ENCODE data around the gene RALGPS1.

The RALGPS1 gene

DNA sequence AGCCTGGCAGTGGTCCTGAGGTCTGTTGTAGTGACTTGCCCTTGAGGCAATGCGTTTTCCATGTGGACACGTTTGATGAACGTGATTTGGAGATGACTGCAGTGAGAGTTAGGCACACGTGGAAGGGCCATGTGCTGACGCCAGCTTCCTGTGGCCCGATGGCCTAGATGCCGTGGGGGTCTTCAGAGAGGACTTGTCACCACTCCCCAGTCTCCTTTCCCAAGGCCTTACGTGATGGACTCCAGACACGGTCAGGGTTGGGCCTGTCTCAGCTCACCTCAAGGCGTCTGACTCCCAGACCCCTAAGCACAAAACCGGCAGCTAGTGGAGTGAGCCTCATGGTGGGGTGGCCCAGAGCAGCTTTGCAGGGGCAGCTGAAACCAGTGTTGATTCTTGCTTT, 115.0 kb downstream of the RALGPS1 start:
- DNase-seq = no peak

DNA sequence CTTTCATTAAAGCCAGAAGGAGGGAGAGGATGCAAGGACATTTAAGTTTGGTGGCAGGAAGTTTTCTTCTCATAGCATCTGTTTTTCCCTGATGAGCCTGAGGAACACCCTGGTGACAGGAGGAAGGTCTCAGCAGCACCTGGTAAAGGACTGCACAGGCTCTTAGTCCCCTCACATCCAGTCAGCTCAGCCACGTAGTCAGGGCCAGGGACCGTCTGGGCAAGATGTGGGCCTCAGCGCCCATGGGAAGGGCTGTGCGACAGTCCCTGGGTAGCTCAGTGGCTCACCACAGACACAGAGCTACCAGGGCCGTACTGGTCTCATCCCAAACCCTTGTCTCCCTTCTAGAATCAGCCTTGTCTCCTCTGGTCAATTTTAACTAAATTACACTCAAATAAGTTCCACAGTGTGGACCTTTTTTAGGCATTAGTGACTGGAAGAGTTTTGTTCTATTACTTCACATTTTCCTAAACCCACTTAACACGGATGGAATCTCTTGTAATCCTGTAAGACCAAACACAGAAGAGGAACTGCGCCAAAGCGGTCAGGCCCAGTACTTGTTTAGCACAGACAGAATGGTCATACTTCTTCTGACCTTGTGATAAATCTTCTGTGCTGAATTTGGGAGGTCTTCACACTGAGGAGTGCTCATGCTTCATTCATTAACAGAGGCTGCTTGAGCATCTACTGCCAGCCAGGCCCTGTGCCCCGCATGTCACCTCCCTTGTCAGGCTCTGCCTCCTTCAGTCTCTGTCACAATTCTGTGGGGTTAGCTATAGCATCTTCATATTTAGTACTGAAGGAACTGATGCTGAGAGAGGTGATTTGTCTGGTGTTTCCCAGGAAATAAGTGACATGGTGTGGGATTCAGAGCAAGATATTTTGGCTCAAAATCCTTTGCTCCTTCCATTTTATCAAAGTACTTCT, 116.5 kb downstream of the RALGPS1 start:
- DNase-seq = no peak

DNA sequence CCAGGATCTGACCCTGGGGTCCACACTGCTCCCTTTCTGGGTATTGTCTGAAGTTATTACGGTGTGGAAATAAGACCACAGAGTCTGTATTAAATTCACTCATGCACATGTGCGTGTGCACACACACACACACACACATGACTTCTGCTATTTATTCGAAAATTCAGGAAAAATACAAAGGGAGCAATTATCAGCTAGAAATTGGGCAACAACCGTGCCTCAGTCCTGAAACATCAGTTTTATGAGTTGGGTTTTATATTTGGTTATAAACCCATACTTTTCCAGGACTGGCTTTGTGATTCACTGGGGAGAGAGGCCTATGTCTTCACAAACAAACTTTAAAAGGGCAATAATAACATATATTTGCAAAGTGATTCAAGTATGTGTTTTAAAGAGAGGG, 117.7 kb downstream of the RALGPS1 start:
- no peak for DNase-seq

DNA sequence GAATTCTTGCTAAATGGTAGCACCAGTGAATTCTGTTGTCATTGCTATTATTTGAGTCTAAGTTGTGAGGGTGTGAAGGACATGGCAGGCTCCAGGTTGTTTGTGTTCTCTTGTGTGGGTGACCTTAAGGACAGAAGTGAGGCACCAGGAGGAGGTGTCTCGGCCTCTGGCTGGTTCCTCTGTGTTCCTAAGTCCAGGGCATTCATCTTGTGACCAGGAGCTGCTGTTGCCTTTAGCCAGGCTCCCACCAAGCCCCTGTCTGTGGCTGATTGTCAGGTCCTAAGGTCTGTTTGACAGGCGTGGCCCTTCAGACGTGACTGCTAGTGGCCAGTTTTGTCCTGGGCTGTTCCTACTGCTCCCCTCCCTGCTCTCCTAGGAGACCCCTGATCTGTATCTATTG, 118.5 kb downstream of the RALGPS1 start:
- DNase-seq = no peak

DNA sequence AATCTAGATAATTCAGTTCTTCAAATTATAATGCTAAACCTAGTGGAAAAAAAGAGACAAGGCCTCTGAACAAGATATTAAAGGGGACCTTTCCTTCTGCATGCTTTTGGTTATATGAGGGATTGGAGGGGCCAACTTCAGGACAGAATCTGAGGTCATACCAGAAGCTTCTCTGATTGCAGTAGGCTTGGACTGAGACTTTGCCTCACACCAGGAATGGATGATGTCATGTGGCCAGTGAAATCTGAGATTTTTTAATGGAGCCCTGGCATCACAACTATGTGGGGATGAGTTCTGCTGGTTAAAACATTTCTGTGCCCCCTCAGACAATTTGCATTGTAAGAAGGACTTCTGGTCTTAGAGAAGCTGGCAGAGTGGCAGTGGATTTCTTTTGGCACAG, 119.2 kb downstream of the RALGPS1 start:
- DNase-seq = no peak

DNA sequence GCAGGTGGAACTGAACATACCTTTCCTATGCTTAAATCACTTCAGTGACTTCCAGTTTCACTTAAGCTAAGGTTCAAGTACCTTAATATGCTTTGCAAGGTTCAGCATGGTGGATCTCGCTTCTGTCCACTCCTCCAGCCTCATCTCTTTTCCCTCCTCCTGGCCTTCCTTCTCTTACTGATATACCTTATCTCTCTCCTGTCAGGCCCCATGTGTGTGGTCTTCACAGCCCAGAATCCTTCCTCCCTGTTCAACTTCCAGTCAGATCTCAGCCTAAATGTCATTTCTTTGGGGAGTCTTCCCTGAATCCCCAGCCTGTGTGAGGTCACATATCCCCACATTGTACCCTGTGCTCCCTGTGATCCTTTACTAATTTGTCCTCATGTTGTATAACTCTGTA, 120.1 kb downstream of the RALGPS1 start:
- DNase-seq = no peak

DNA sequence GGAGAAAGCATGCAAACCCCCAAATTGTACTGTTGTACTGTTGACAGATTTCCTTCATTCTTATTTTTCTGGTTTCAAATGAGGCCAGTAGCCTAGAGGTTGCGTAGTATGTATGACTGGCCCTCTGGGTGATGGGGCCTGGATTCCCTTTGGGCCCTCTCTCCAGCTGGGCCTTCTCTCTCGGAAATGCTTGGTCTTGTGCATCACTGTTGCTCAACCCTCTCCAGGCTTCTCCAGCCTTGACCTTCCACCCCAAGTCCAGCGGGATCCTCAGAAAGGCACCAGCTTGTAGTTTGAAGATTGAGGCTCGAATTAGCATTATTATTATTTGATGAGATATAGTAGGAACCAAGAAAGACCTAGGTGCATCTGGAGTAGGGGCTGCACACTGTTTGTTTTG, 120.8 kb downstream of the RALGPS1 start:
- DNase-seq = no peak

DNA sequence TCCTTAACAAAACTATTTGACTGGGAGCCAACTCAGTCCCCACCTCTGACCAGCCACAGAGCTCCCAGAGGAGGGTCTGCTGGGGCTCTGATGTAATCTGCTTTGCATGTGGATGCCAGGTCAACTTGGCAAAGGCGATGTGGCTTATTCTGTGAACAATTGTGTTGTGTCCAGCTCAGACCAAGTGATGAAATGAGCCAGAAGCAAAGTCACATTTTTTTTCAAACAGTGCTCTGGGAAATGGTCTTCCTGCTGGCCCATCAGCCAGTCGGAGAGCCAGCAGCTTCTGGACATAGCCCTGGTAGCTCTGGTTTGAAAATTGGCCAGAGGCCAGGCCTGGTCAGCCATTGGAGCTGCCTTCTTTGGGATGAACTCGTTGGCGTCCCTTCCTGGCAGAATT, 121.4 kb downstream of the RALGPS1 start:
- no peak for DNase-seq

DNA sequence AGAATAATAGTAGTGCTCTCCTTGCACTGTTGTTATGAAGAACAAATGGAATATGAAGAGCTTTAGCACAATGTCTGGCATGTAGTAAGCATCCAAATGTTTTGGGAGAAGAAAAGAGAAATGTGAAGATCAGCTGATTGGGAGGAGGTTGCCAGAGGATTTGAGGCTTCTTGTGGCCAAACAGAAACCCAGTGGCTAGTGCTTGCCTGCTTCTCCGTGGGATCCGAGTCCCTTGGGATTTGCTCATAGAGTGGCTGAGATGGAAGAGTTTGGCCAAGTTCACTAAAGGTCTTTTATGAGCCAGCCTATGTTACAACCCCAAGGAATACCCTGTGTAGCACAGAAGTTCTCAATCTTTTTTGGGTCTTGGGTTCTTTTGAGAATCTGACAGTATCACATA, 121.9 kb downstream of the RALGPS1 start:
- no peak for DNase-seq

- no peak for DNase-seq
These were observed 123.9 kb downstream of the RALGPS1 start for GRCh38 chr9:127038531-127038930.

GRCh38 chr9:127039492-127039891, 124.9 kb downstream of the RALGPS1 start:
- no peak for DNase-seq

GRCh38 chr9:127045148-127045547, 130.6 kb downstream of the RALGPS1 start:
- DNase-seq = no peak

GRCh38 chr9:127047971-127048370, 133.4 kb downstream of the RALGPS1 start:
- no peak for DNase-seq

DNA sequence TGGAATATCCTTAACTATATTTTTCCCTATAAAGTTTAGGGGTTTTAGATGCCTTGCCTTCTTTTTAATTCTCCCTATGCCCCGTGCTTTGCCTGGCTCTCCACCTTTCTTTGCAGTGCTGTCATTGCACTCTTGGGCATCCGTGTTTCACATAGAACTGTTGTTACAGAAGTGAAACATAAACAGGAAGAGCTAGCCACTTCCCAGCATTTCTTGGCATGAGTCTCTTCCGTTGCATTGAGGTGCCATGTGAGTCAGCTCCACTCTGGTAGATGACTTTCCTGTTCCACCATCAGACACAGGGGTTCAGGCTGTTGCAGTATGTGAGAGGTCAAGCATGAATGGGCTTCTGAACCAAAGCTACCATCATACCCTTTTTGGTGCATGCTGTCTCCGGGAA, 134.5 kb downstream of the RALGPS1 start:
- no peak for DNase-seq

GRCh38 chr9:127049581-127049980, 135.0 kb downstream of the RALGPS1 start:
- no peak for DNase-seq

- DNase-seq = no peak
These were observed 135.6 kb downstream of the RALGPS1 start for GRCh38 chr9:127050152-127050551.

DNA sequence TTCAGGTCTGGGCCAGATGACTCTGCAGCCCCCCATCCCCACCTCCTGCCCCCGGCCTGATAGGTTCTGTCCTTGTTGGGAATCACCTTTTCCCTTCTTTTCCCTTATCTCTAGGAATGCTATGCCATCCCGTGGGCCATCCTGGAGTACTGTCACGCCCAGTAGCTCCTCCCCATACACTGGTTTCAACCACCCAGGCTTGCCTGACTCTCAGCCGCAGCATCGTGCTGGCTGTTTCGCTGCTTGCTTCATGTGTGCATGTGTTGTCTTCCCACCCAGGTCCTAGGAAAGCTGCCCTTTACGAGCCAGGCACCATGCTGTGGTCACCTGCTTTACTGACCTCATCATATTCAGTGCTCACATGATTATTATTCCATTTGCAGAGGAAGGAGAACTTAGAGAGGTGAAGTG, 136.0 kb downstream of the RALGPS1 start:
- DNase-seq = no peak

DNA sequence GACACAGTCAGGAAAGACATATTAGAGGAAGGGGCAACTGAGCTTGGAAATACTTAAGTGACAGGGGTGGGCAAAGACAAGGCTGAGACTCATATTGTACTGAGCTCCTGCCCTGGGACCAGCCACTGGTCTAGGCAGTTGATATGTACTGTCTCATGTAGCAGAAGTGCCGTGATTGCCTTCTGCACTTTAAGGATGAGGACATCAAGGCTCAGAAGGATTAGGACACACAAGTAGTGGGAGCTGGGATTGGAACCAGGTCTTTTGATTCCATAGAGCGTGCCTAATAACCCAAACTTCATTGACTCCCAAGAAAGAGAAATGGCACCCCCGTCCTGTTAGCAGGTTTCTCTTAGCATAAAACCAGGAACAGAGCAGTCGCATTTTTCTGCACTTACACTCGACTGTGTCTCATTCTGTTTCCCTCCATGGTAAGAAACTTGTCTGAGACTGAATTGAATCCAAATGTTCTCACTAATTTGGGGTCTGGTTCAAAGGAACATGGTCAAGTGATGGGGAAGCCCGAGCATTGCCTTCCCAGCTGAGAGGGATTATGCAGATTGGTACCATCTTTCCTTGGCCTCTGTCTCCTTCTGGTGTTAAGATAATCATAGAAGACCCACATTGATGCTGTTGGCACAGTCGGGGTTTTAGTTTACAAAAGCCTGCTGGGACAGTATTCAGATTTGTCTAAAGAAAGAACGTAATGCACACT, 137.5 kb downstream of the RALGPS1 start:
- DNase-seq = no peak

- no peak for DNase-seq
These were observed 138.7 kb downstream of the RALGPS1 start for GRCh38 chr9:127053057-127053821.

DNA sequence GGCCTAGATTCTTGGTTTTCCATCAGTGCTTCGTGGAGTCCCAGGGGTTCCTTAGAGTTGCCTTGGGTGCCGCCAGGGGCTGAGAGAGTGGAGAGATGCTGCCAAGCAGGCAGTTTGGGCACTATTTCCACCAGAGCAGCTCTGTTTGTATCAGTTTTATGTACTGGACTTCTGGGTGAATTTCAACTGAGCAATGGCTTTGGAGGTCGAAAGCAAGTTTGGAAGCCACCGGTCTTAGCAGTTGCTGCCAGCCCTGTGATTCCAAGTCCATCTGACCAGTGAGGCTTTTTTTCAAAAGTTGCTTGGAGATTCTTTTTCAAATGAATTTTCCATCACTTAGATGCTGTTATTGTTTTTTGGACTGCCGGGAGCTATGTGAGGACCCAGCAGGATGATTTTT, 139.4 kb downstream of the RALGPS1 start:
- DNase-seq = no peak

- DNase-seq = no peak
These were observed 141.3 kb downstream of the RALGPS1 start for GRCh38 chr9:127055745-127056402.

GRCh38 chr9:127056446-127056845, 141.9 kb downstream of the RALGPS1 start:
- no peak for DNase-seq
